Vagina (tissue), 2 donors: Measurements from ENCODE around the gene SLC25A1. TPM values are rescaled to one million over a fixed set of nuclear protein-coding genes. Genes with fewer than 3 reads are reported as not detected.

Experiments
- DNase-seq, 2 donors: peaks; one replicate each; pipeline ENCODE4 v3.0.0-alpha.2; 2017; ENCODE audit errors: extremely low spot score in 2 of 2
- H3K27ac ChIP-seq: fragments of 200-600 bp; sonication (generic); one replicate; pipeline ENCODE4 v1.5.1; 2019
- H3K27me3 ChIP-seq: fragments of 200-600 bp; sonication (generic); one replicate; pipeline ENCODE4 v1.5.1; 2019
- H3K36me3 ChIP-seq, 2 donors: fragments of 200-600 bp; sonication (generic); one replicate each; pipeline ENCODE4 v1.5.1; 2017 to 2019
- H3K4me1 ChIP-seq: fragments of 200-600 bp; sonication (generic); one replicate; pipeline ENCODE4 v1.5.1; 2019
- H3K4me3 ChIP-seq, 2 donors: fragments of 200-600 bp; sonication (generic); 1 replicate in 1 of 2; 2 replicates in 1 of 2; pipeline ENCODE4 v1.5.1; 2016 to 2019
- H3K9me3 ChIP-seq: fragments of 200-600 bp; sonication (generic); one replicate; pipeline ENCODE4 v1.5.1; 2019
- CTCF ChIP-seq, 3 experiments: fragments of 450-650 bp in 2 of 3; fragments of 200-600 bp in 1 of 3; sonication (generic) in 1 of 3; IDR thresholded peaks; one replicate each; pipeline ENCODE4 v1.5.1; 2017 to 2019; ENCODE audit warnings: antibody characterized with exemption in 3 of 3, mild to moderate bottlenecking in 2 of 3, moderate library complexity in 2 of 3
- POLR2A ChIP-seq, 2 donors: fragments of 450-650 bp; IDR thresholded peaks; one replicate each; pipeline ENCODE4 v1.6.1; 2017; ENCODE audit warnings: antibody characterized with exemption in 2 of 2, mild to moderate bottlenecking in 2 of 2, moderate library complexity in 2 of 2
- POLR2AphosphoS5 ChIP-seq, 2 donors: sonication (generic); formaldehyde crosslinking; IDR thresholded peaks; one replicate each; pipeline ENCODE4 v1.9.0; 2017; ENCODE audit warnings: antibody characterized with exemption in 2 of 2, mild to moderate bottlenecking in 2 of 2, low read depth in 1 of 2; ENCODE audit not compliant: insufficient read depth in 1 of 2
- intact Hi-C: fragments of 100-400 bp; cut with DNase I; formaldehyde crosslinking; loops from one replicate; pipeline ENCODE4 v1.15.1; 2023
- total RNA-seq: library from RNA; depleted of rRNA; stranded (reverse); fragments of >200 nt; gene quantifications from one replicate; pipeline ENCODE4 v1.2.3, GENCODE V29; 2016

Gene SLC25A1
- total RNA-seq, 1 donor from 2014 or later: 44.2 TPM

GRCh38 chr22:19224557-19224956, 46.0 kb upstream of the SLC25A1 start:
- no peak for DNase-seq
- no peaks in the 10 kb centered on the region for H3K27me3 ChIP-seq
- no peak overlapping the region for H3K4me3 ChIP-seq
- TF ChIP-seq POLR2A (IDR thresholded peaks at IDR 0.05): no peak
- no peak for TF ChIP-seq POLR2AphosphoS5 (IDR thresholded peaks at IDR 0.05; ENCODE audit: insufficient read depth in 1 of 2, low read depth in 1 of 2)
- TF ChIP-seq CTCF (IDR thresholded peaks at IDR 0.05): no peak
- H3K4me1 ChIP-seq: no peaks in the 10 kb centered on the region
- intact Hi-C loops: no loop called here
- H3K9me3 ChIP-seq: no peaks in the 10 kb centered on the region
- peaks cover 0 to 13% of the 10 kb centered on the region in 2 donors for H3K36me3 ChIP-seq
- H3K27ac ChIP-seq: no peak overlapping the region

GRCh38 chr22:19223617-19224016, 45.1 kb upstream of the SLC25A1 start:
- no peak for DNase-seq
- peaks cover 0 to 13% of the 10 kb centered on the region in 2 donors for H3K36me3 ChIP-seq
- H3K27ac ChIP-seq: no peak overlapping the region
- TF ChIP-seq POLR2A (IDR thresholded peaks at IDR 0.05) (no peak), POLR2AphosphoS5 (IDR thresholded peaks at IDR 0.05; ENCODE audit: insufficient read depth in 1 of 2, low read depth in 1 of 2) (no peak)
- H3K4me1 ChIP-seq: no peaks in the 10 kb centered on the region
- no peaks in the 10 kb centered on the region for H3K27me3 ChIP-seq
- intact Hi-C loops: no loop called here
- no peaks in the 10 kb centered on the region for H3K9me3 ChIP-seq
- no peak overlapping the region for H3K4me3 ChIP-seq

- no peak overlapping the region for H3K4me3 ChIP-seq
- TF ChIP-seq CTCF (IDR thresholded peaks at IDR 0.05): no peak
- no peak for TF ChIP-seq POLR2A (IDR thresholded peaks at IDR 0.05)
- no peak for TF ChIP-seq POLR2AphosphoS5 (IDR thresholded peaks at IDR 0.05; ENCODE audit: insufficient read depth in 1 of 2, low read depth in 1 of 2)
- intact Hi-C loops: no loop called here
- H3K9me3 ChIP-seq: no peaks in the 10 kb centered on the region
- DNase-seq: no peak
- H3K36me3 ChIP-seq: peaks cover 0 to 13% of the 10 kb centered on the region in 2 donors
- H3K27ac ChIP-seq: no peak overlapping the region
- no peaks in the 10 kb centered on the region for H3K27me3 ChIP-seq
- no peaks in the 10 kb centered on the region for H3K4me1 ChIP-seq
These were observed 44.6 kb upstream of the SLC25A1 start for GRCh38 chr22:19223110-19223509.

DNA sequence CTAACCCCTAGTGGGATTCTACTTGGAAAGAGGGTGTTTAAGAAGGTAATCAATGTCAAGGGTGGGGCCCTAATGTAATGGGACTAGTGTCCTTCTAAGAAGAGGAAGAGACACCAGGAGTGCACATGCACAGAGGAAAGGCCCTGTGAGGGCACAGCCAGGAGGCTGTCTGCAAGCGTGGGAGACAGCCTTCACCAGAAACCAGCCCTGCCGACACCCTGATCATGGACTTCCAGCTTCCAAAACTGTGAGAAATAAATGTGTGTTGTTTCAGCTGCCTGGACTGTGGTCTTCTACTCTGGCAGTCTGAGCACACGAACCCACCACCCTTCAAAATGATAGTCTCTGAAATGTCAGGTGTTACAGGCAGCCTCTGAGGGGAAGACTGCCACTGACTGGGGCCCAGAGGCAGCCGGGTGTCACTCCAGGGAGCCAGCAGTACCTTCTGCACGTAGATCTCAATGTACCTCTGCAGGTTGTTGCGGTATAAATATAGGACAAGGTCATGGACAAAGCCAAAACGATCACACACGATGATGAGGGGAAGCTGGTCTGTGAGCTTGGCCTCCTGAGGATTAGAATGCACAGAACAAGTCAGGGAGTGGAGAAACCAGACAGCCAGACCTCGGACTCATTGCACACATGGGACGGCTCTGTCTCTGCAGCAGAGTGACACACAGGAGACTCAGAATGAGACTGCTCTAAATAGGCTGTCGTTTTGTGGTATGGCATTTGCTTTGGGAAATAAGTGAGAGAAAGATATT, 43.9 kb upstream of the SLC25A1 start:
- TF ChIP-seq CTCF (IDR thresholded peaks at IDR 0.05) (no peak), POLR2A (IDR thresholded peaks at IDR 0.05) (no peak), POLR2AphosphoS5 (IDR thresholded peaks at IDR 0.05; ENCODE audit: insufficient read depth in 1 of 2, low read depth in 1 of 2) (no peak)
- intact Hi-C loops: no loop called here
- H3K9me3 ChIP-seq: no peaks in the 10 kb centered on the region
- H3K27ac ChIP-seq: no peak overlapping the region
- no peaks in the 10 kb centered on the region for H3K27me3 ChIP-seq
- peaks cover 0 to 13% of the 10 kb centered on the region in 2 donors for H3K36me3 ChIP-seq
- no peak overlapping the region for H3K4me3 ChIP-seq
- no peak for DNase-seq
- no peaks in the 10 kb centered on the region for H3K4me1 ChIP-seq

- Histone ChIP-seq H3K9me3 (no peaks in the 10 kb centered on the region), H3K27me3 (no peaks in the 10 kb centered on the region), H3K36me3 (peaks cover 0 to 14% of the 10 kb centered on the region in 2 donors), H3K4me1 (no peaks in the 10 kb centered on the region), H3K27ac (no peak overlapping the region), H3K4me3 (no peak overlapping the region)
- no peak for DNase-seq
- TF ChIP-seq CTCF (IDR thresholded peaks at IDR 0.05) (no peak), POLR2AphosphoS5 (IDR thresholded peaks at IDR 0.05; ENCODE audit: insufficient read depth in 1 of 2, low read depth in 1 of 2) (no peak), POLR2A (IDR thresholded peaks at IDR 0.05) (no peak)
- intact Hi-C loops: no loop called here
These were observed 42.3 kb upstream of the SLC25A1 start for GRCh38 chr22:19220867-19221266.
